Psoas muscle (tissue), 8 donors: ENCODE measurements around the gene ZDHHC3. TPM values are rescaled to one million over a fixed set of nuclear protein-coding genes. Genes with fewer than 3 reads are reported as not detected.
A peak's percentile ranks its signal among the peaks of the same experiment; 100 is the strongest.

ENCODE experiments used
- ATAC-seq, 4 donors: fragments of 200-7000 bp; cut with Tn5 transposase; one replicate each; pipeline ENCODE4 v1.9.1; 2020; ENCODE audit warnings: moderate library complexity in 3 of 4, mild to moderate bottlenecking in 2 of 4
- DNase-seq, 2 donors: peaks; one replicate each; pipeline ENCODE4 v3.0.0-alpha.2; 2020
- H3K27ac ChIP-seq: fragments of 200-600 bp; one replicate; pipeline ENCODE4 v1.8.0; 2022
- H3K27me3 ChIP-seq, 3 donors: fragments of 200-600 bp in 1 of 3; one replicate each; pipeline versions ENCODE4 v1.6.1 to v1.8.0; 2013 to 2022; ENCODE audit warnings: low read length in 2 of 3, mild to moderate bottlenecking in 2 of 3, moderate library complexity in 1 of 3; ENCODE audit not compliant: insufficient read depth in 3 of 3
- H3K36me3 ChIP-seq, 2 donors: fragments of 200-600 bp in 1 of 2; one replicate each; pipeline versions ENCODE4 v1.6.1 to v1.8.0; 2013 to 2022; ENCODE audit warnings: low read depth in 1 of 2, mild to moderate bottlenecking in 1 of 2, moderate library complexity in 1 of 2; ENCODE audit not compliant: insufficient read depth in 1 of 2
- H3K4me1 ChIP-seq: fragments of 200-600 bp; one replicate; pipeline ENCODE4 v1.8.0; 2022
- H3K4me3 ChIP-seq: fragments of 200-600 bp; one replicate; pipeline ENCODE4 v1.8.0; 2022; ENCODE audit warnings: mild to moderate bottlenecking
- H3K9me3 ChIP-seq: fragments of 200-600 bp; one replicate; pipeline ENCODE4 v1.8.0; 2022
- WGBS, 3 donors: extraction: QIAGEN DNeasy Blood & Tissue Kit; methylation state at CpG; one replicate each; pipeline versions ENCODE4 v1.1.6 to v1.1.7; 2013; 5-methylcytosine and 5-hydroxymethylcytosine counted together
- intact Hi-C, 2 donors: fragments of 100-400 bp; cut with DNase I; formaldehyde crosslinking; loops; one replicate each; pipeline versions ENCODE4 v1.11.0 to v1.14.2; 2022
- polyA plus RNA-seq, 3 donors: library from polyadenylated mRNA; stranded (reverse); fragments of 200-250 nt; gene quantifications; one replicate each; pipeline ENCODE4 v1.2.3, GENCODE V29; 2013
- total RNA-seq, 4 donors: library from RNA; stranded (reverse); fragmentation: NEBNext Ultra II Directional in 2 of 4; extraction: Animal tissue kit (Norgen Biotek cat#: 25700) in 2 of 4; gene quantifications; one replicate each; pipeline versions ENCODE4 v1.2.1 to v1.2.4, GENCODE V29; 2021 to 2023
- TF ChIP-seq, protein P1 (sequence below): fragments of 200-600 bp; IDR thresholded peaks from one replicate; pipeline ENCODE4 v1.8.0; 2022; ENCODE audit warnings: antibody characterized with exemption
- donor health status: healthy with polysubstance abuse.
- donor health status: DM: no; HTN: no; CAD: no; lungs with moderate emphysema.
- donor health status: Bipolar disorder and iron deficiency.
- donor health status: healthy.
- donor health status: DM: yes; HTN: yes; CAD: no.
- donor health status: DM: no; HTN: no; CAD: no.
- donor health status: DM: no; HTN: no; CAD: no.
- donor health status: DM: yes; HTN: yes; CAD: no.

The ZDHHC3 gene
- total and polyA plus RNA-seq, 7 donors = 22.2 to 58.3 (median 40.8) TPM

DNA sequence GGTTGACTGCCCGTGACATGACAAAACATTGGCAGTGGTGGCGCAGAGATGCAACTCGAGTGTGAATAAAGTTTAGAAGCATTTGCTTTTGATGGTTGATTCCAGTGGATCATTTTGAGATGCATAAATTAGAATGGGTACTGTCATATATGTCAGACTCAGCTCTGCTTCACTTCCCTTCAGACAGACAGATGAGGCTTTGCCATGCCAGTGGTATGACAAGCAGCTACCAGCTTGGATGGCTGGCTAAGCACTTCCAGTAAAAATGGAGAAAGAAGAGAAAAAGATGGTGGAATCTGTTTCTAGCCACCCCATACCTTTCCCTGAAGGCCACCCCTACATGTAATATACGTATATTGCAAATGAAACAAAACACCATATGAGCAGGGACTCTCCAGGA lies 36.6 kb upstream of the ZDHHC3 start:
- ATAC-seq = peak in 2 of 4 donors; percentile 2 to 13
- TF ChIP-seq, protein P1, sequence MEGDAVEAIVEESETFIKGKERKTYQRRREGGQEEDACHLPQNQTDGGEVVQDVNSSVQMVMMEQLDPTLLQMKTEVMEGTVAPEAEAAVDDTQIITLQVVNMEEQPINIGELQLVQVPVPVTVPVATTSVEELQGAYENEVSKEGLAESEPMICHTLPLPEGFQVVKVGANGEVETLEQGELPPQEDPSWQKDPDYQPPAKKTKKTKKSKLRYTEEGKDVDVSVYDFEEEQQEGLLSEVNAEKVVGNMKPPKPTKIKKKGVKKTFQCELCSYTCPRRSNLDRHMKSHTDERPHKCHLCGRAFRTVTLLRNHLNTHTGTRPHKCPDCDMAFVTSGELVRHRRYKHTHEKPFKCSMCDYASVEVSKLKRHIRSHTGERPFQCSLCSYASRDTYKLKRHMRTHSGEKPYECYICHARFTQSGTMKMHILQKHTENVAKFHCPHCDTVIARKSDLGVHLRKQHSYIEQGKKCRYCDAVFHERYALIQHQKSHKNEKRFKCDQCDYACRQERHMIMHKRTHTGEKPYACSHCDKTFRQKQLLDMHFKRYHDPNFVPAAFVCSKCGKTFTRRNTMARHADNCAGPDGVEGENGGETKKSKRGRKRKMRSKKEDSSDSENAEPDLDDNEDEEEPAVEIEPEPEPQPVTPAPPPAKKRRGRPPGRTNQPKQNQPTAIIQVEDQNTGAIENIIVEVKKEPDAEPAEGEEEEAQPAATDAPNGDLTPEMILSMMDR = no peak
- intact Hi-C loops = no loop called here
- Histone ChIP-seq H3K4me3 (no peak overlapping the region), H3K27me3 (no peaks in the 10 kb centered on the region), H3K36me3 (peaks cover 2 to 27% of the 10 kb centered on the region in 2 donors), H3K4me1 (peaks cover 38% of the 10 kb centered on the region), H3K9me3 (no peaks in the 10 kb centered on the region), H3K27ac (peak overlapping the region; percentile 72)
- no peak for DNase-seq
- WGBS, 3 donors = 64 to 75% (median 67%) methylated on average over 4 of the region's 4 CpGs

DNA sequence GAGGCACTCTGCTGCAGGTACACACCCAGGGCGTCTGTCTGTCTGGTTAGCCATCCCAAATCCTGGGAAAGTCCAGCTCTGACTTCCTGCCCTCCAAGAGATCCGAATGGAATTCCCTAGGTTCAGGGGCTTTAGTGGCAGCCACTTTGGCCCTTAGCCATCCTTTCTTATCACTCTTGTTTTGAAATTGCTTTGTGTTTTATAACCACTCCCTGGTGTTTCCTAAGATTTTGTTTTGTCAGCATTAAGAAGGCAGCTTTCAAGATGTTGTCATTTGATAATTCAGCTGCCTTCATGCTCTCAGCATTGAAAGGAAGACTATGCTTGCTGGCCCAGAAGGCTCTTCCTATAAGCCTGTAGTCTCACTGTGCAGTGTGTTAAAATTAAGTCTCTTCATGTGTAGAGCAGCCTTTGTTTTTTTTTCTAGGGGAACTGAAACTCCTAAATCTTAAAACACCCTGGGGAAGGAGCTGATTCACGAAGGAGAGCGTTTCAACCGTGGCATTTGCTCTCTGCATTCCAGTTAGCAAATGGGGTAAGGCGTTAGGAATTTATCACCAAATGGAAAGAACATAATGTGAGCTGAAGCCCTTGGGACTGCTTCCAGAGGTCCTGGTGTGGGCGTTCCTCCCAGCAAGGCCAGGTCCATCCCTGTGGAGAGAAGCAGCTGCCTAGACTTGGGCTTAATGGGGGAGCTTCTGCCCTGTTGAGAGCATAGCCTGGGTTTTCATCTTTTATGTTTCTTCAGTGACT lies 36.0 kb upstream of the ZDHHC3 start:
- Histone ChIP-seq H3K9me3 (no peaks in the 10 kb centered on the region), H3K27ac (peak overlapping the region; percentile 72), H3K36me3 (peaks cover 2 to 31% of the 10 kb centered on the region in 2 donors), H3K4me1 (peaks cover 39% of the 10 kb centered on the region), H3K27me3 (no peaks in the 10 kb centered on the region), H3K4me3 (no peak overlapping the region)
- intact Hi-C loops = no loop called here
- TF ChIP-seq, protein P1 = no peak
- 7 to 11% (median 9%) methylated on average over 7 of the region's 7 CpGs for WGBS, 3 donors
- DNase-seq = peak; percentile 71 to 84
- peak; percentile 52 to 86 (median 82) for ATAC-seq

DNA sequence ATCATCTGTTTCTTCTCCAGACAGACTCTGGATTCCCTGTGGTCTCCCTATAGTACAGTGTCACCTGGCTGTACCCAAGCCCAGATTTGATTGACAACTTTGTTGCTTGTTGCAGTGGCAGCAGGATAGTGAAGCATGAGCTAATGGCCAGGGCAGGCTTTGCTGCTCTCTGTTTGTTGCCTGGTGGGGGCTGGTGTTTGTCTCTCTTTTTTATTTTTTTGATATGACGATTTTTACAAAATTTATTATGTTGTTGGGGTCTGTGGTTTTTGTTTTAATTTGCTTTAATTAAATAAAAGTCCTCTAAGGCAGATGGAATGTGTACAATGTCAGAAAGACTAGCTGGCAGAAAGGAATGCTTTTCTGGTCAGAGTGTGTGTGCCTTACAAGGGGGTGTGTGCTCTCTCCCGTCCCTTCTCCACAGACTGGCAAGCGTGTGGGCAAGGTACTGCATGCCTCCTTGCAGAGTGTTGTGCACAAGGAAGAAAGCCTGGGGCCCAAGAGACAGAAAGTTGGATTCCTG lies 34.9 kb upstream of the ZDHHC3 start:
- peaks cover 2 to 34% of the 10 kb centered on the region in 2 donors for H3K36me3 ChIP-seq
- H3K27ac ChIP-seq = peak overlapping the region; percentile 72
- no peaks in the 10 kb centered on the region for H3K27me3 ChIP-seq
- 36 to 53% (median 47%) methylated on average over 3 of the region's 3 CpGs for WGBS, 3 donors
- no peak for DNase-seq
- H3K4me1 ChIP-seq = peaks cover 39% of the 10 kb centered on the region
- H3K4me3 ChIP-seq = no peak overlapping the region
- TF ChIP-seq, protein P1 = no peak
- H3K9me3 ChIP-seq = no peaks in the 10 kb centered on the region
- peak; percentile 35 to 62 (median 50) for ATAC-seq
- intact Hi-C loops = no loop called here

DNA sequence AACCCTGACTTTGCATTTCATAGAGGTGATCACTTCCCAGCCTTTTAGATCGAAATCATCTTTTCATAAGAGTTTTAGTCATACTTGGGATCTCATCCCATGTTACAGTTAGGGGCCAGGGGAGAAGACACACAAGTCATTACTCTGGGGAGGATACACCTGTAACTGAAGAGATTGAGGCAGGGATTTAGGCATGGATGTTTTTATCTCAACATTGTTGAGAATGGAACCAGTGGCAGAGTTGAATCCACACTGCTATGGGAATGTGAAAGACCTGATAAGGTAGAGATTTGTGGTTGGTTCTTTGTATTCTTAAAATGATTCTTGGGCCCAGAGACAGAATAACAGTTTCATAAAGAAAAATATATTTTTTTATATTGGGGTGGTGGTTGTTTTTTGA lies 33.9 kb upstream of the ZDHHC3 start:
- WGBS, 3 donors = 94 to 98% (median 94%) methylated on average over 1 of the region's 1 CpG
- TF ChIP-seq, protein P1 = no peak
- H3K9me3 ChIP-seq = no peaks in the 10 kb centered on the region
- H3K36me3 ChIP-seq = peaks cover 0 to 33% of the 10 kb centered on the region in 2 donors
- ATAC-seq = no peak
- no peak overlapping the region for H3K4me3 ChIP-seq
- no peak overlapping the region for H3K27ac ChIP-seq
- H3K27me3 ChIP-seq = no peaks in the 10 kb centered on the region
- DNase-seq = no peak
- peaks cover 39% of the 10 kb centered on the region for H3K4me1 ChIP-seq
- intact Hi-C loops = no loop called here
